Left lobe of liver (tissue), 2 donors: ENCODE measurements around the gene IQSEC1. TPM values are rescaled to one million over a fixed set of nuclear protein-coding genes. Genes with fewer than 3 reads are reported as not detected.
A peak's percentile ranks its signal among the peaks of the same experiment; 100 is the strongest.

Experiments
- ATAC-seq: fragments of 200-7000 bp; cut with Tn5 transposase; one replicate; pipeline ENCODE4 v1.9.1; 2020; ENCODE audit warnings: mild to moderate bottlenecking, moderate library complexity
- DNase-seq: peaks from one replicate; pipeline ENCODE4 v3.0.0-alpha.2; 2020; ENCODE audit warnings: low spot score
- total RNA-seq: library from RNA; stranded (reverse); gene quantifications from one replicate; pipeline ENCODE4 v1.2.1, GENCODE V29; 2021
- donor health status: DM: no; HTN: no; CAD: no; lungs with moderate emphysema.
- donor health status: DM: no; HTN: yes; CAD: no.

The IQSEC1 gene
- total RNA-seq, 1 donor from 2014 or later, result 58.7 TPM

GRCh38 chr3:12961007-12961696, 112.1 kb downstream of the IQSEC1 start:
- DNase-seq, result no peak

GRCh38 chr3:12960497-12960896, 112.7 kb downstream of the IQSEC1 start:
- peak; percentile 29 for ATAC-seq
- DNase-seq, result no peak

More at GRCh38 chr3:12961007-12961696, 112.1 kb downstream of the IQSEC1 start:
- ATAC-seq, result no peak

GRCh38 chr3:12959838-12960378, 113.3 kb downstream of the IQSEC1 start:
- ATAC-seq (no peak), DNase-seq (no peak)

GRCh38 chr3:12959410-12959809, 113.8 kb downstream of the IQSEC1 start:
- DNase-seq (no peak), ATAC-seq (no peak)

- DNase-seq (no peak), ATAC-seq (no peak)
Observed at GRCh38 chr3:12957824-12958792, 115.1 kb downstream of the IQSEC1 start.

- peak; percentile 47 for ATAC-seq
- no peak for DNase-seq
Observed at GRCh38 chr3:12957339-12957738, 115.9 kb downstream of the IQSEC1 start.

- ATAC-seq, result no peak
Observed at GRCh38 chr3:12956316-12956660, 116.9 kb downstream of the IQSEC1 start.

GRCh38 chr3:12955651-12956315, 117.4 kb downstream of the IQSEC1 start:
- no peak for DNase-seq

More at GRCh38 chr3:12956316-12956660, 116.9 kb downstream of the IQSEC1 start:
- DNase-seq, result no peak

GRCh38 chr3:12954891-12955650, 118.2 kb downstream of the IQSEC1 start:
- peak; percentile 77 for ATAC-seq
- peak; percentile 85 for DNase-seq

More at GRCh38 chr3:12955651-12956315, 117.4 kb downstream of the IQSEC1 start:
- ATAC-seq, result no peak

- ATAC-seq (no peak), DNase-seq (no peak)
Observed at GRCh38 chr3:12954180-12954579, 119.0 kb downstream of the IQSEC1 start.

GRCh38 chr3:12953201-12953995, 119.8 kb downstream of the IQSEC1 start:
- ATAC-seq (no peak), DNase-seq (no peak)

GRCh38 chr3:12952343-12953200, 120.7 kb downstream of the IQSEC1 start:
- no peak for DNase-seq
- no peak for ATAC-seq

- ATAC-seq, result peak; percentile 8
- DNase-seq, result no peak
Observed at GRCh38 chr3:12948891-12949711, 124.1 kb downstream of the IQSEC1 start.

GRCh38 chr3:12948371-12948770, 124.9 kb downstream of the IQSEC1 start:
- DNase-seq (no peak), ATAC-seq (no peak)

GRCh38 chr3:12947504-12948369, 125.5 kb downstream of the IQSEC1 start:
- DNase-seq, result no peak
- ATAC-seq, result no peak

GRCh38 chr3:12946649-12947316, 126.4 kb downstream of the IQSEC1 start:
- ATAC-seq, result no peak
- DNase-seq, result no peak
